SK-N-MC (cell line): ENCODE measurements around the gene STARD9.

Experiments used
- EZH2 ChIP-seq: fragments of 200-600 bp; sonication (generic); IDR thresholded peaks from one replicate; pipeline ENCODE4 v1.6.1; 2017; ENCODE audit warnings: antibody characterized with exemption
- FOXP2 ChIP-seq: optimal IDR thresholded peaks from 2 replicates; pipeline ENCODE3; 2011; ENCODE audit warnings: mild to moderate bottlenecking, moderate library complexity; ENCODE audit not compliant: insufficient read depth; ENCODE audit errors: extremely low read length, control extremely low read depth
- POLR2AphosphoS5 ChIP-seq: IDR thresholded peaks from 2 replicates; pipeline ENCODE4 v1.6.1; 2012; ENCODE audit warnings: mild to moderate bottlenecking, low read depth, low read length, borderline replicate concordance

DNA sequence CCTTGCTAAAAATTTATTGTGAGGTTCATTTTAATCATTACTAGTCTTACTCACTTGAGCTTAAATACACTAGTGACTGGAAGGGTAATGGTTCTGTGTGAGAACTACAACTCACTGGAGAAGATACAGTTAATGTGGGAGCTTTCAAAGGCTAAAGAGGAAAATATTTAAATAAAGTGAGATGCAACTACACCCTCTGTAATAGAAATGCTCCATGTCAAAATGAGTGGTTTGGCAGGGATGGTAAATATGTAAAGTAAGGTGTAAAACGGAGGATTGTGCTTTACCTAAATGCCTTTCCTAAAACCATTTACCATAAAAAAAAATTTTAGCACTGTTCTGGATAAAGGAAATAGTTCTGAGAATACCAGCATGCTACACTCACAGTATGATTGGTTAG lies 42.2 kb upstream of the STARD9 start:
- TF ChIP-seq EZH2: no peak
- TF ChIP-seq POLR2AphosphoS5: no peak
- TF ChIP-seq FOXP2: no peak
